GM18498 (cell line): Measurements from ENCODE around the gene GTF3C4.

Experiments
- ATAC-seq: cut with Tn5 transposase; IDR thresholded peaks from one replicate; pipeline ENCODE4 v1.9.1; 2021; ENCODE audit warnings: mild to moderate bottlenecking, moderate library complexity; ENCODE audit not compliant: unreplicated experiment

GTF3C4 gene

GRCh38 chr9:132647355-132647754 lies 22.9 kb upstream of the GTF3C4 start:
- ATAC-seq: no peak

- no peak for ATAC-seq
Measured at GRCh38 chr9:132647806-132648205, 22.5 kb upstream of the GTF3C4 start.

GRCh38 chr9:132648283-132648682 lies 22.0 kb upstream of the GTF3C4 start:
- no peak for ATAC-seq

- ATAC-seq: no peak
Measured at GRCh38 chr9:132648685-132649084, 21.6 kb upstream of the GTF3C4 start.

- ATAC-seq: no peak
Measured at GRCh38 chr9:132651259-132651658, 19.0 kb upstream of the GTF3C4 start.

GRCh38 chr9:132656299-132656698 lies 14.0 kb upstream of the GTF3C4 start:
- no peak for ATAC-seq

- ATAC-seq: no peak
Measured at GRCh38 chr9:132662152-132662945, 7.9 kb upstream of the GTF3C4 start.

- no peak for ATAC-seq
Measured at GRCh38 chr9:132663117-132663516, 7.1 kb upstream of the GTF3C4 start.

GRCh38 chr9:132663851-132664250 lies 6.4 kb upstream of the GTF3C4 start:
- ATAC-seq: no peak

- ATAC-seq: no peak
Measured at GRCh38 chr9:132669319-132669697, 956 bp upstream of the GTF3C4 start.

GRCh38 chr9:132669698-132670456 lies 387 bp upstream of the GTF3C4 start, which contains the start of gene DDX31:
Gene DDX31 (minus strand): TSS chr9:132669983. CDS start chr9:132669934, 49 bp downstream.
- peak; percentile 86 for ATAC-seq

- no peak for ATAC-seq
Measured at GRCh38 chr9:132671620-132672412, 1.6 kb downstream of the GTF3C4 start.

GRCh38 chr9:132672413-132672690 lies 2.1 kb downstream of the GTF3C4 start:
- no peak for ATAC-seq

- ATAC-seq: no peak
Measured at GRCh38 chr9:132673355-132673754, 3.1 kb downstream of the GTF3C4 start.

GRCh38 chr9:132674485-132674884 lies 4.2 kb downstream of the GTF3C4 start:
- no peak for ATAC-seq

- no peak for ATAC-seq
Measured at GRCh38 chr9:132677976-132678375, 7.7 kb downstream of the GTF3C4 start.

- no peak for ATAC-seq
Measured at GRCh38 chr9:132679946-132680625, 9.8 kb downstream of the GTF3C4 start.

GRCh38 chr9:132681561-132681960 lies 11.3 kb downstream of the GTF3C4 start:
- no peak for ATAC-seq

GRCh38 chr9:132683873-132684272 lies 13.6 kb downstream of the GTF3C4 start:
- no peak for ATAC-seq

GRCh38 chr9:132690696-132691095 lies 20.4 kb downstream of the GTF3C4 start:
- no peak for ATAC-seq

- ATAC-seq: no peak
Measured at GRCh38 chr9:132694144-132694543, 23.9 kb downstream of the GTF3C4 start.
